ENCODE data around the gene SCN8A.
A peak's percentile ranks its signal among the peaks of the same experiment; 100 is the strongest.
"Not testable (repeated sequence)": the region's sequence is repeated elsewhere in the genome, so short reads cannot be mapped to it uniquely, and the experiment has no call there.

Gene SCN8A

GRCh38 chr12:51818566-51819300, 227.7 kb downstream of the SCN8A start:
- peak; percentile 55 for DNase-seq

DNA sequence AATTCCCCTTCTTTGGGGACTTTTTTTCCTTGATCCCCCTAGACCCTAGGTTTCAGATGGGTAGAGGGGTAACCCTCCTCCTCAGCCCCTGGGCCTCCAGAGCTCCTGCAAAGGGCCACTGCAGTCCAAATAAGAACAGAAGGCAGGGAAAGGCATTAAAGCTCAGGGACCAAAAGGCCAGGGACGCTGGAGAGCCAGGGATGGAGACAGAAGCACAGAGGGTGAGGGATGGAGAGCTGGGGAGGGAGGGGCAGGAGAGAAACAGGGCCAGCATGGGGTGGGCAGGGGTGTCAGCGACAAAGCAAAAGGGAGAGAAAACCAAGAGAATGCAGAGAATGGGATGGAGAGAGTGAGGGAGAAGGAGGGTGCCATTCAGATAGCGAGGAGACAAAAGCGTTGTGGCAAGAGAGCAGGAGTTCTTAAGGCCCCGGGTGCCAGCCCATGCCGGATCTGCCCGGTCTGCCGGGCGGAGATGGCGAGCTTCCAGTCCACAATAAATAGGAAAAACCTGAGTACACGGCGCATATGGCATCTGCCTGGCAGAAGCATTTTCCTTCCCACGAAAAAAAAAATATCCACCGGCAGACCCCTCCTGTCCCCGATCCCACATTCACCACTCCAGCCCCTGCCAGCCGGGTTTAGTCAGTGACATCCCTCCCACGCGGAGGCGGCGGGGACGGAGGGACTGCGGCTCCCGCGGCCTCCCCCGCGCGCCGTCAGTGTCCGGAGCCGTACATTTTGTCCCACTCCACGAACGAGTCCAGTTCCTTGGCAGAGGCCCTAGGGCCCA, 228.9 kb downstream of the SCN8A start:
- DNase-seq, result no peak

GRCh38 chr12:51820526-51821439, 229.8 kb downstream of the SCN8A start:
- DNase-seq, result peak; percentile 82

GRCh38 chr12:51821440-51822260, 230.6 kb downstream of the SCN8A start:
- no peak for DNase-seq

GRCh38 chr12:51822261-51822616, 231.2 kb downstream of the SCN8A start:
- no peak for DNase-seq

DNA sequence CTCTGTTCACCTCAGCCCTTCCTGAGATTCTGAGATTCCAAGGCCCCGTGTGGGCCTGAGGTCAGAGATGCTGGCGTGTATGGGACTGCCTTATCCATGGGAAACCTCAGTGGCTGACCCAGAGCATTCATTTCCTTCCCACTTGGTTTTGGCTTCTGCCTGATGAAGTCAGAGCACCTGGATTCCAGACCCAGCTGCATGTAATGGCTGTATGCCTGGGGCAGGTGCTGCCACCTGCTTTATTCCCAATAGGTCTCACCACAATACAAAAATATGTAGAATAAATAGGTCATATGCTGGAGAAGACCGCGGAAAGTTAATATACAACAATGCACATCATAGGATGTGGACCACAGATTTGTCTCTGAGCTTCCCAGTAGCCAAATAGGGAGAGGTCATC, 231.9 kb downstream of the SCN8A start:
- no peak for DNase-seq

- DNase-seq, result no peak
Measured at GRCh38 chr12:51823875-51824565, 233.0 kb downstream of the SCN8A start.

GRCh38 chr12:51825216-51825615, 234.2 kb downstream of the SCN8A start:
- no peak for DNase-seq

DNA sequence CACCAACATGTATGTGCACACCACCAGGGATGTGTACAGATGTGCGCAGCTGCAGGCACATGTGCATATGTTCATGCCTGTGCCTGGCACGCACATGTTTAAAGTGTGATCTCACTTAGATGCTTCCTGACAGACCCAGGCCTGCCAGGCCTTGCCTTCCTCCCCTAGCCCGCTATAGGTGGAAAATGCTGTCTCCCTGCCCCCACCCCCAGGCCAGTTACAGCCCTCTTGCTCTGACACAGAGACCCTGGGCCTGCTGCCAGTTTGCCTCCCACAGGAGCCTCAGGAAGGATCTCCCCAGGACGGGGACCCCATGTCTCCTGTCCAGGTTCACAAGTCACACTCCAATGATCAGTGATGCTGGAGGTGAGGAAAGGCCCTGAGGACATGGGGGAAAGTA, 235.8 kb downstream of the SCN8A start:
- DNase-seq, result no peak

GRCh38 chr12:51827925-51828818, 237.1 kb downstream of the SCN8A start:
- no peak for DNase-seq

- no peak for DNase-seq
Measured at GRCh38 chr12:51829011-51829481, 238.0 kb downstream of the SCN8A start.

GRCh38 chr12:51829641-51830040, 238.6 kb downstream of the SCN8A start:
- DNase-seq, result no peak

DNA sequence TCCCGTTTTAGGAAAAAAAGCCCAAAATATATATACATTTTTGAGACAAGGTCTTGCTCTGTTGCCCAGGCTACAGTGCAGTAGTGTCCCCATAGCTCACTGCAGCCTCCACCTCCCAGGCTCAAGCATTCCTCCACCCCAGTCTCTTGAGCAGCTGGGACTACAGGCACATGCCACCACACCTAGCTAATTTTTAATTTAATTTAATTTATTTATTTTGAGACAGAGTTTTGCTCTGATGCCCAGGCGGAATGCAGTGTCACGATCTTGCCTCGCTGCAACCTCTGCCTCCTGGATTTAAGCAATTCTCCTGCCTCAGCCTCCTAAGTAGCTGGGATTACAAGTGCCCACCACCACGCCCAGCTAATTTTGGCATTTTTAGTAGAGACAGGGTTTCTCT, 240.8 kb downstream of the SCN8A start:
- not testable (repeated sequence) for DNase-seq

DNA sequence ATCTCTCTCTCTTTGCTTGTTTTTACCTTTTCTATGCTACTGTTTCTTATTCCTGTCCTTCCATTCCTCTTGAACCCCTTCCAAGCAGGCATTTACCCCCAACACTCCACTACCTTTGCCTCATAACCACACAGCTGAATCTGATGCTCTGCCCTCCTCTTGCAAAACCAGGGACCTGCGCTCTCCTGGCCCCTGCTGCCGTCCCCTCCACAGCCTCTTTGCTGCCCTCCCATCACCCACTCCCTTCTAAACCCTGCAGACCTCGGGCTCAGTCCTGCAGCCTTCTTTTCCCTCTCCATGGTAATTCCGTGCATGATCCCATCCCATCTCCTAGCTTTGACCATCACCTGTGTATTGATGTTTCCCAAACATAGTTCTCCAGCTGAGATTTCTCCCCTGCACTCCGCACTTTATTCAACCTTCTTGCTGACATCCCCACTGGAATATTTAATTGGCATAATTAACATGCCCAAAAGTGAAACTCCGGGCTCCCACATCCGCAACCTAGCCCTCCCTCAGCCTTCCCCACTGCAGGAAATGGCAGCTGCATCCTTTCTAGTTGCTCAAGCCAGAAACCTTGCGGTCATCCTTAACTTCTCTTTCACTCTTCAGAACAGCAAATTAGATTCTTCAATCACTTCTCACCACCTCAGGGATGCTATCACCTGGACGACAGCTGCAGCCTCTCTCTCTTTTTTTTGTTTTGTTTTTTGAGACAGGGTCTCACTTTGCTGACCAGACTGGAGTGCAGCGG, 241.5 kb downstream of the SCN8A start:
- no peak for DNase-seq

- no peak for DNase-seq
Measured at GRCh38 chr12:51833448-51834227, 242.6 kb downstream of the SCN8A start.

- DNase-seq, result no peak
Measured at GRCh38 chr12:51834411-51834810, 243.4 kb downstream of the SCN8A start.

DNA sequence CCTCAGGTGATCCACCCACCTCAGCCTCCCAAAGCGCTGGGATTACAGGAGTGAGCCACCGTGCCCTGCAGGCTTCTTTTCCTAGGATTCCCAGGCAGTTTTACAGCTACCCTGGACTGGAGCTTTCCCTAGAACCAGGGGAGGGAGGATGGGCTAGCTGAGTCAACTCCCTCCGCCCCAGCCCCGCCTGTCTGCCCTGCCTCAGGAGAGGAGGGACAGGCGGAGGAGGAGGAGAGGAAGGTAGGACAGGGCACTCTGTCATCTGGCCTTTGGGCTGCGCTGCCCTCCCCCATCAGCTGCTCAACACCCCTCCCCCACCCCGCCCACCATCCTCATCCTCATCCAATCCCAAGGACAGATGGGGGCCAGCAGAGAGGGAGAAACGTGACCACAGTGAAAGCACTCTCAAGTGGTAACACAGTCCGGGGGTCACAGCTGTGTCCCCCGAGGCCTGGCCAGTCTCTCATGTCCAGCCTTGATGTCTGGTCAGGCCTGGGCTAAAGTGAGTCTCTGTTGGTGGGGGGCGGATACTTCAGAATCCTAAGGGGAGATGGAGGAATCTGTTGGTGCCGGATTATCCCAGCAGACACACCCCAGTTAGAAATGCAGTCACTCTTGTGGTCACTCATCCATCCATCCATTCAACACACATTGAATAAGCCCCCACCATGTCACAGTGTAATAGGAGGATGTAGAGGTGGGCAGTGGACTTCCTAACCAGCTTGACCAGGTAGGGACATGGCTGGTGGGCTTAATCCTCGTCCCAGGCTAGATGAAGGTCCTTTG, 245.2 kb downstream of the SCN8A start:
- DNase-seq, result no peak

DNA sequence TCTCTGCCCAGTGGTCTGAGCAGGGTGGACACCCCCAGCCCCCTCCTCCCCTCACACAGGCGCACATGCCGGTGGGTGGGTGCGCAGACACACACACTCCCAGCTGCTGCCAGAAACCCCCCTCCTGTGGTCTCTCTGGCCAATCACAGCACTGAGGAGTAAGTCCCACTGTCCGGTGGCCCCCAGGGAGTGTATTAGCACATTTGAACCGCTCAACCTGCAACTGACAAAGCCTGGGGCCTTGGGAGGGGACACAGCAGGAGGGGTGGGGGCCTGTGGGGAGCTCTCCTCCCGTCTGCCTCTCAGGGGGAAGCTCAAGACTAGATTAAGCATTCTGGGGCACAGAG, 245.8 kb downstream of the SCN8A start:
- DNase-seq, result no peak
